Neural progenitor cell (in vitro differentiated cells): ENCODE measurements around the gene CHKA.

Experiments used
- EZH2 ChIP-seq: fragments of 200-600 bp; sonication (generic); IDR thresholded peaks from 2 replicates; pipeline ENCODE4 v1.6.1; 2017; ENCODE audit warnings: antibody characterized with exemption, mild to moderate bottlenecking, moderate library complexity
- EZH2phosphoT487 ChIP-seq: fragments of 200-600 bp; sonication (generic); IDR thresholded peaks from 2 replicates; pipeline ENCODE4 v1.6.1; 2017; ENCODE audit warnings: antibody characterized with exemption

DNA sequence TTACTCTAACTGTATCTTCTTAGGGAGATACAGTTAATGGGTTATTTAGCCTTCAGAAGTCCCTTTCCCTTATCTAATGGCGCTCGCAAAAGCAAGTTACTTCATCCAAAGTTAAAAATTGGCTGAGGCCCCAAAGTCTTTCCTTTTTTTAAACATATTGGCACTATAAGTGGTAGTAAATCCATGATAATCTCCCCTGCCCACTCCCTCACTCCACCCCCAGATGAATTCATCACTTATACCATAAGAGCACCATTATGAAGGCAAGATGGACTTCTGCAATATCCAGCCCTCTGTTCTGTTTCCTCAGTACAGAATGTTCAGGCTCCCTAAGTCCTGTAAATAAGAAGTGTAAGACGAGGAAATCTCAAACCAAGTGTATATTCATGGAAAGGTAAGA, 37.7 kb downstream of the CHKA start:
- TF ChIP-seq EZH2phosphoT487 (no peak), EZH2 (no peak)
